Measurements from ENCODE around the gene TK2. TPM values are rescaled to one million over a fixed set of nuclear protein-coding genes. Genes with fewer than 3 reads are reported as not detected.

TK2 gene
- total RNA-seq, 2 donors from 2014 or later, result 7.9 to 11.5 TPM

DNA sequence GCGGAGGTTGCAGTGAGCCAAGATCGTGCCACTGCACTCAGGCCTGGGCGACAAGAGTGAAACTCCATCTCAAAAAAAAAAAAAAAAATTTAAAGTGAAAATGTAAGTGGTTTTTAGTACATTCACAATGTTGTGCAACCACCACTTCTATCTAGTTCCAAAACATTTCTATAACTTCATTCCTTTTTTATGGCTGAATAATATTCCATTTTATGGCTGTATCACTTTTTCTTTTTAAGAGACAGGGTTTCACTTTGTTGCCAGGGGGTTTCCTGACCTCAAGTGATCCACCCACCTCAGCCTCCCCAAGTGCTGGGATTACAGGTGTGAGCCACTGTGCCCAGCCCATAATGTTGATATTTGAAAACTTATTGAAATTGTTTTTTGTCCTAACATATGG is 42.9 kb upstream of the TK2 start:
- TF ChIP-seq, protein P1, sequence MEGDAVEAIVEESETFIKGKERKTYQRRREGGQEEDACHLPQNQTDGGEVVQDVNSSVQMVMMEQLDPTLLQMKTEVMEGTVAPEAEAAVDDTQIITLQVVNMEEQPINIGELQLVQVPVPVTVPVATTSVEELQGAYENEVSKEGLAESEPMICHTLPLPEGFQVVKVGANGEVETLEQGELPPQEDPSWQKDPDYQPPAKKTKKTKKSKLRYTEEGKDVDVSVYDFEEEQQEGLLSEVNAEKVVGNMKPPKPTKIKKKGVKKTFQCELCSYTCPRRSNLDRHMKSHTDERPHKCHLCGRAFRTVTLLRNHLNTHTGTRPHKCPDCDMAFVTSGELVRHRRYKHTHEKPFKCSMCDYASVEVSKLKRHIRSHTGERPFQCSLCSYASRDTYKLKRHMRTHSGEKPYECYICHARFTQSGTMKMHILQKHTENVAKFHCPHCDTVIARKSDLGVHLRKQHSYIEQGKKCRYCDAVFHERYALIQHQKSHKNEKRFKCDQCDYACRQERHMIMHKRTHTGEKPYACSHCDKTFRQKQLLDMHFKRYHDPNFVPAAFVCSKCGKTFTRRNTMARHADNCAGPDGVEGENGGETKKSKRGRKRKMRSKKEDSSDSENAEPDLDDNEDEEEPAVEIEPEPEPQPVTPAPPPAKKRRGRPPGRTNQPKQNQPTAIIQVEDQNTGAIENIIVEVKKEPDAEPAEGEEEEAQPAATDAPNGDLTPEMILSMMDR (conservative IDR thresholded peaks at IDR 0.05), result no peak
- Mint-ChIP-seq H3K9me3 (no peaks in the 10 kb centered on the region), H3K27me3 (ENCODE audit: insufficient read depth) (no peaks in the 10 kb centered on the region), H3K27ac (no peak overlapping the region), H3K4me1 (no peaks in the 10 kb centered on the region), H3K4me3 (no peak overlapping the region), H3K36me3 (ENCODE audit: low read depth) (no peaks in the 10 kb centered on the region)
- Histone ChIP-seq H3K4me1 (ENCODE audit: control insufficient read depth, insufficient read depth, low read length) (no peaks in the 10 kb centered on the region), H3K9me3 (ENCODE audit: control insufficient read depth, low read length) (no peaks in the 10 kb centered on the region), H3K27ac (ENCODE audit: low read depth, low read length) (no peak overlapping the region), H3K36me3 (ENCODE audit: control insufficient read depth, insufficient read depth, low read length) (no peaks in the 10 kb centered on the region), H3K9ac (ENCODE audit: extremely low read depth, low read length, poor library complexity, severe bottlenecking) (no peak overlapping the region), H3K4me3 (ENCODE audit: low read length) (no peak overlapping the region), H3K27me3 (ENCODE audit: control insufficient read depth, insufficient read depth, low read length, poor library complexity, severe bottlenecking) (no peaks in the 10 kb centered on the region)
- DNase-seq, result no peak
- 90 to 93% methylated on average over 2 to 3 of the region's 3 CpGs for WGBS, 2 experiments (ENCODE audit: insufficient coverage in 1 of 2, insufficient read length in 1 of 2)

DNA sequence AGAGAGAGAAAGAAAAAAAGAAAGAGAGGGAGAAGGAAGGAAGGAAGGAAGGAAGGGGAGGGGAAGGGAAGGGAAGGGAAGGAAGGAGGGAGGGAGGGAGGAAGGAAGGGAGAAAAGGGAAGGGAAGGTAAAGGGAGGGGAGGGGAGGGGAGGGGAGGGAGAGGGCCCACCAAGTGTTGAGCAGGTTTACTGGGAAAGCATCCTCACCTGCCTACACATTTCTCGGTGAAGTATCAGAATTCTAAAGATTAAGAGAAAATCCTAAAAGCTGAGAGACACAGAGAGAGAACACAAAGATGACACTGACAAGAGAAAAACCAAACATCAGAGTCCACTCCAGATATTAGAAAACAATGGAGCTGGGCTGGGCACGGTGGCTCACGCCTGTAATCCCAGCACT is 42.3 kb upstream of the TK2 start:
- no peaks in the 10 kb centered on the region for H3K9me3 Mint-ChIP-seq
- H3K36me3 ChIP-seq (ENCODE audit: control insufficient read depth, insufficient read depth, low read length), result no peaks in the 10 kb centered on the region
- TF ChIP-seq, protein P1 (conservative IDR thresholded peaks at IDR 0.05), result no peak
- H3K27ac ChIP-seq (ENCODE audit: low read depth, low read length), result no peak overlapping the region
- no peak overlapping the region for H3K4me3 Mint-ChIP-seq
- no peak overlapping the region for H3K9ac ChIP-seq (ENCODE audit: extremely low read depth, low read length, poor library complexity, severe bottlenecking)
- no peak overlapping the region for H3K4me3 ChIP-seq (ENCODE audit: low read length)
- no peaks in the 10 kb centered on the region for H3K9me3 ChIP-seq (ENCODE audit: control insufficient read depth, low read length)
- 86 to 89% methylated on average over 2 to 3 of the region's 3 CpGs for WGBS, 2 experiments (ENCODE audit: insufficient coverage in 1 of 2, insufficient read length in 1 of 2)
- H3K4me1 ChIP-seq (ENCODE audit: control insufficient read depth, insufficient read depth, low read length), result no peaks in the 10 kb centered on the region
- no peak for DNase-seq
- no peak overlapping the region for H3K27ac Mint-ChIP-seq
- no peaks in the 10 kb centered on the region for H3K4me1 Mint-ChIP-seq
- H3K27me3 Mint-ChIP-seq (ENCODE audit: insufficient read depth), result no peaks in the 10 kb centered on the region
- H3K27me3 ChIP-seq (ENCODE audit: control insufficient read depth, insufficient read depth, low read length, poor library complexity, severe bottlenecking), result no peaks in the 10 kb centered on the region
- H3K36me3 Mint-ChIP-seq (ENCODE audit: low read depth), result no peaks in the 10 kb centered on the region

DNA sequence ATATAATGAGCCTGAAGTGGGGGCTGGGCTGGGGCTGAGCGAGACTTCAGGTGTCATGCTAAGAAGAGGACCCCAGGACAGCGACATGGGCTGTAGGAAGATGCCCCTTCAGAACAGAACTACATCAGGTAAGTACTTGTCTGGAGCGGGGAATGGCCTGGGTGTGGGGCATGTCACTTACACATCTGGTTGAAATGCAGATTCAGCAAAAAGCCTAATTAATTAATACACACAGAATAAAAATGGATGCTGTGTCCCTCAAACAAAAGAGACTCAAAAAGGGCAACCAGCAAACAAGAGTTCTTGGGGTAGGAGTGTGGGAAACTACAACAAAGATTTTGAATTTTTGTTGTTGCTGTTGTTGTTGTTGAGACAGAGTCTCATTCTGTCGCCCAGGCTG is 41.1 kb upstream of the TK2 start:
- no peaks in the 10 kb centered on the region for H3K4me1 Mint-ChIP-seq
- Histone ChIP-seq H3K9ac (ENCODE audit: extremely low read depth, low read length, poor library complexity, severe bottlenecking) (no peak overlapping the region), H3K4me3 (ENCODE audit: low read length) (no peak overlapping the region), H3K27ac (ENCODE audit: low read depth, low read length) (no peak overlapping the region), H3K4me1 (ENCODE audit: control insufficient read depth, insufficient read depth, low read length) (no peaks in the 10 kb centered on the region), H3K36me3 (ENCODE audit: control insufficient read depth, insufficient read depth, low read length) (no peaks in the 10 kb centered on the region), H3K27me3 (ENCODE audit: control insufficient read depth, insufficient read depth, low read length, poor library complexity, severe bottlenecking) (no peaks in the 10 kb centered on the region), H3K9me3 (ENCODE audit: control insufficient read depth, low read length) (no peaks in the 10 kb centered on the region)
- TF ChIP-seq, protein P1 (conservative IDR thresholded peaks at IDR 0.05), result no peak
- WGBS, 2 experiments (ENCODE audit: insufficient coverage in 1 of 2, insufficient read length in 1 of 2), result 70 to 85% methylated on average over 1 to 4 of the region's 4 CpGs
- H3K4me3 Mint-ChIP-seq, result no peak overlapping the region
- H3K27me3 Mint-ChIP-seq (ENCODE audit: insufficient read depth), result no peaks in the 10 kb centered on the region
- H3K27ac Mint-ChIP-seq, result no peak overlapping the region
- no peak for DNase-seq
- H3K36me3 Mint-ChIP-seq (ENCODE audit: low read depth), result no peaks in the 10 kb centered on the region
- H3K9me3 Mint-ChIP-seq, result no peaks in the 10 kb centered on the region
